Neural crest cell (in vitro differentiated cells): ENCODE measurements around the gene RHOV. TPM values are rescaled to one million over a fixed set of nuclear protein-coding genes. Genes with fewer than 3 reads are reported as not detected.
"Not testable (repeated sequence)": the region's sequence is repeated elsewhere in the genome, so short reads cannot be mapped to it uniquely, and the experiment has no call there.

Experiments
- DNase-seq: peaks from one replicate; pipeline ENCODE4 v3.0.0; 2021; ENCODE audit warnings: low read depth, mixed read lengths, low spot score
- H3K27ac Mint-ChIP-seq: one replicate; pipeline ENCODE4 v1.8.0; 2021; ENCODE audit warnings: mild to moderate bottlenecking, mixed read lengths; ENCODE audit not compliant: unreplicated experiment
- H3K27me3 Mint-ChIP-seq: 2 replicates; pipeline ENCODE4 v1.8.0; 2021; ENCODE audit warnings: low read depth, mild to moderate bottlenecking, mixed read lengths
- H3K36me3 Mint-ChIP-seq: 2 replicates; pipeline ENCODE4 v1.8.0; 2021; ENCODE audit warnings: low read depth, mild to moderate bottlenecking, mixed read lengths
- H3K4me1 Mint-ChIP-seq: 2 replicates; pipeline ENCODE4 v1.8.0; 2021; ENCODE audit warnings: mixed read lengths
- H3K4me3 Mint-ChIP-seq: one replicate; pipeline ENCODE4 v1.8.0; 2021; ENCODE audit warnings: mild to moderate bottlenecking, mixed read lengths
- H3K9me3 Mint-ChIP-seq: 2 replicates; pipeline ENCODE4 v1.8.0; 2021; ENCODE audit warnings: mixed read lengths
- CTCF ChIP-seq: fragments of 200-600 bp; sonication (generic); conservative IDR thresholded peaks from 2 replicates; pipeline ENCODE4 v1.5.0; 2021; ENCODE audit warnings: antibody characterized with exemption, mild to moderate bottlenecking
- total RNA-seq: library from RNA; stranded (reverse); gene quantifications from 2 replicates; pipeline ENCODE4 v1.2.1, GENCODE V29; 2021

RHOV gene
- total RNA-seq, 1 donor from 2014 or later: 1.0 TPM

DNA sequence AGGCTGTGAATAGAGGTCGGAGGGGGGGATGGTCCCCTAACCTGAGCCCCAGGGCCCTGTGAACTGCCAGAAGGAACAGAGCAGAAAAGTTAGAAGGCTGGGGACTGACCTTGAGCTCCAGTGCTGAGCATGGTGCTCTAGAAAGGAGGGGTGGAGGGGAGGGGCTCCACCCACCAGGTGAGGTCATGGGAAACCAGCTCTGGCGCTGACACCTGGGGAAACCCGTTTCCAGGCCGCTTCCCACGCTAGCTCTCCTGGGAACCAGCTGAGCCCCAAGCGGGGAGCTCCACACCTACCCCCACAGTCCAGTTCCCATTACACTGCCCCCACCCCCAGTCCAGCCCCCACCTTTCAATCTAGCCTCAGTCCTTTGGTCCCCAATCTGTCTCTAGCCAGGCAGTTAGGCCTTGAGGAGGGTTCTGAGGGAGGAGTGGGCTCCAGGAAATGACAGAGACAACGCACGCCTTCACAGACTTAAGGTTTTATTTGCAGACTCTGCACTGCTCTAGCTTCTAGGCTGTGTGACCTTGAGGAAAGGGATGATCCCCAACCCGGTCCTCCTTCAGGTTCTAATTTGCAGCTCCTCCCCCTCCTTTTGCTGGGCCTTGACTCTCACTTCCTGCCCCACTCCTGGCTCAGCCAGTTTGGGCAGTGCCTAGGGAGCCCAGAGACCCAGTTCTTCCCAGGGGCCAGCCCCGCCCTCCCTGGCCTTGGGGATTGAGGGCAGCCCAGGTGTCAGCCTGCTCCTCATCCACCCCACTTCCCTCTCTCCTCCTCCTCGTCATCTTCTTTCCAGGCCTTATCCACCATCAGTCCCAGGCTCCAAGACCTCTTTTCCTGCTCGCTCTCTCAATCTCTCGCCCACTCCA is 2.1 kb downstream of the RHOV start:
- H3K36me3 Mint-ChIP-seq: no peaks in the 10 kb centered on the region
- H3K9me3 Mint-ChIP-seq: no peaks in the 10 kb centered on the region
- TF ChIP-seq CTCF: no peak
- DNase-seq: no peak
- H3K27ac Mint-ChIP-seq: no peak overlapping the region
- H3K4me1 Mint-ChIP-seq: peaks cover 5% of the 10 kb centered on the region
- H3K27me3 Mint-ChIP-seq: peaks cover 34% of the 10 kb centered on the region
- H3K4me3 Mint-ChIP-seq: peak overlapping the region; percentile 68

GRCh38 chr15:40870716-40871115 is 3.3 kb downstream of the RHOV start:
- H3K36me3 Mint-ChIP-seq: no peaks in the 10 kb centered on the region
- DNase-seq: no peak
- H3K4me3 Mint-ChIP-seq: peak overlapping the region; percentile 27
- no peak overlapping the region for H3K27ac Mint-ChIP-seq
- peaks cover 32% of the 10 kb centered on the region for H3K27me3 Mint-ChIP-seq
- peaks cover 5% of the 10 kb centered on the region for H3K4me1 Mint-ChIP-seq
- no peak for TF ChIP-seq CTCF
- no peaks in the 10 kb centered on the region for H3K9me3 Mint-ChIP-seq

DNA sequence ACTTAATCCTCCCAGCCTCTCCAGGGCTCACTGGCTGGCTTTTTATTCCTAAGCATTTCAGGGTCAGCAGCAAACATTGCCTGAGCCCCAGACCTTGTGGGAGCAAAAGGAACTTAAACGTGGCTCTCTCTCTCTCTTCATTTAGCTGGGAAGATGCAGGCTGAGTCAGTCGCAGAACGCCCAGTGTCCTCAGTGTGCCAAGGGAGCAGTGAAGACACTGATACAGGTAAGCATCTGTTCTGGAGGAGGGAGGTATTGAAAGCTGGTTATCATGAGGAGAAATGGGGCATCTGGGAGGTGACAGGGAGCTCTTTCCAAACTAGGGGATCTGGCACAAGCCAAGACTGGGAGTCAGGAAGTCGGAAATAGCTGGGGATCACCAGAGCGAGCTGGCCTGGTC is 4.3 kb downstream of the RHOV start:
- Mint-ChIP-seq H3K36me3 (no peaks in the 10 kb centered on the region), H3K9me3 (no peaks in the 10 kb centered on the region), H3K27ac (no peak overlapping the region), H3K4me1 (peaks cover 5% of the 10 kb centered on the region), H3K27me3 (peaks cover 30% of the 10 kb centered on the region), H3K4me3 (no peak overlapping the region)
- no peak for TF ChIP-seq CTCF
- no peak for DNase-seq

- peaks cover 12% of the 10 kb centered on the region for H3K27me3 Mint-ChIP-seq
- no peaks in the 10 kb centered on the region for H3K4me1 Mint-ChIP-seq
- H3K36me3 Mint-ChIP-seq: no peaks in the 10 kb centered on the region
- H3K4me3 Mint-ChIP-seq: no peak overlapping the region
- TF ChIP-seq CTCF: no peak
- no peaks in the 10 kb centered on the region for H3K9me3 Mint-ChIP-seq
- no peak overlapping the region for H3K27ac Mint-ChIP-seq
- no peak for DNase-seq
These were observed 6.8 kb downstream of the RHOV start for GRCh38 chr15:40867199-40867598.

GRCh38 chr15:40863660-40864270 is 10.3 kb downstream of the RHOV start:
- TF ChIP-seq CTCF: no peak
- no peaks in the 10 kb centered on the region for H3K4me1 Mint-ChIP-seq
- no peaks in the 10 kb centered on the region for H3K36me3 Mint-ChIP-seq
- H3K4me3 Mint-ChIP-seq: no peak overlapping the region
- H3K9me3 Mint-ChIP-seq: no peaks in the 10 kb centered on the region
- H3K27me3 Mint-ChIP-seq: peaks cover 6% of the 10 kb centered on the region
- DNase-seq: no peak
- H3K27ac Mint-ChIP-seq: no peak overlapping the region

GRCh38 chr15:40861147-40861546 is 12.9 kb downstream of the RHOV start:
- DNase-seq, H3K27ac Mint-ChIP-seq, H3K4me3 Mint-ChIP-seq, H3K27me3 Mint-ChIP-seq, H3K36me3 Mint-ChIP-seq, H3K4me1 Mint-ChIP-seq, H3K9me3 Mint-ChIP-seq: not testable (repeated sequence)
